Measurements from ENCODE around the gene DHX34. TPM values are rescaled to one million over a fixed set of nuclear protein-coding genes. Genes with fewer than 3 reads are reported as not detected.

DHX34 gene
- polyA plus RNA-seq, 1 of the 3 experiments (the other 2 are of a cell fraction), result 16.4 TPM

GRCh38 chr19:47313754-47314295, 35.3 kb upstream of the DHX34 start:
- Histone ChIP-seq H3K9ac (no peak overlapping the region), H3K4me3 (ENCODE audit: low read depth in 2 of 2, low read length in 1 of 2) (no peak overlapping the region), H3K9me3 (no peaks in the 10 kb centered on the region), H3K27me3 (ENCODE audit: insufficient read depth) (peaks cover 19% of the 10 kb centered on the region), H3K79me2 (ENCODE audit: insufficient read depth) (no peaks in the 10 kb centered on the region), H3K9me2 (no peaks in the 10 kb centered on the region), H3K4me1 (ENCODE audit: control insufficient read depth in 1 of 2, insufficient read depth in 2 of 2, low read depth in 1 of 2, low read length in 1 of 2) (peaks cover 0 to 4% of the 10 kb centered on the region in 2 experiments; a peak in 2 of 4 replicates), H3K27ac (ENCODE audit: low read depth in 2 of 2, low read length in 1 of 2) (no peak overlapping the region), H3K4me2 (no peak overlapping the region), H2AFZ (ENCODE audit: low read depth) (no peak overlapping the region), H4K20me1 (ENCODE audit: insufficient read depth) (no peaks in the 10 kb centered on the region), H3F3A (replicated peaks; ENCODE audit: insufficient read depth) (peaks cover 19% of the 10 kb centered on the region), H3K36me3 (replicated peaks in 1 of 2; ENCODE audit: control insufficient read depth in 1 of 2, insufficient read depth in 2 of 2, low read length in 1 of 2) (no peaks in the 10 kb centered on the region)
- DNase-seq, result no peak
- POLR2A ChIA-PET, result no interaction called here
- TF ChIP-seq POLR2AphosphoS5 (IDR thresholded peaks at IDR 0.05; ENCODE audit: low read depth, low read length), result no peak
- TF ChIP-seq FOXJ3 (CRISPR knock-in tag; IDR thresholded peaks at IDR 0.05), result no peak
- no peak for TF ChIP-seq TEAD4 (IDR thresholded peaks at IDR 0.05; ENCODE audit: borderline replicate concordance, insufficient read depth)
- TF ChIP-seq TAF1 (IDR thresholded peaks at IDR 0.05; ENCODE audit: borderline replicate concordance, low read depth, low read length), result no peak
- no peak for TF ChIP-seq ELF1 (IDR thresholded peaks at IDR 0.05)
- no peak for TF ChIP-seq RFX5 (IDR thresholded peaks at IDR 0.05; ENCODE audit: low read length)
- 57% methylated on average over 10 of the region's 10 CpGs for WGBS (ENCODE audit: low lambda C conversion rate)
- CTCF ChIA-PET, result interaction anchor here (0.9 to 1.7 kb wide), 3 partner anchors 9 to 77 kb away, joined by 3 to 6 read pairs (median 3); no protein-coding TSS in a partner anchor

GRCh38 chr19:47315125-47315821, 33.8 kb upstream of the DHX34 start:
- Histone ChIP-seq H2AFZ (ENCODE audit: low read depth) (peak overlapping the region; percentile 39; the same call in 1 of the 2 replicates), H3K4me3 (ENCODE audit: low read depth in 2 of 2, low read length in 1 of 2) (no peak overlapping the region), H3K79me2 (ENCODE audit: insufficient read depth) (no peaks in the 10 kb centered on the region), H3K9me2 (no peaks in the 10 kb centered on the region), H3F3A (replicated peaks; ENCODE audit: insufficient read depth) (peaks cover 19% of the 10 kb centered on the region), H3K27ac (ENCODE audit: low read depth in 2 of 2, low read length in 1 of 2) (no peak overlapping the region), H3K4me1 (ENCODE audit: control insufficient read depth in 1 of 2, insufficient read depth in 2 of 2, low read depth in 1 of 2, low read length in 1 of 2) (peaks cover 0 to 4% of the 10 kb centered on the region in 2 experiments; a peak in 2 of 4 replicates), H3K36me3 (replicated peaks in 1 of 2; ENCODE audit: control insufficient read depth in 1 of 2, insufficient read depth in 2 of 2, low read length in 1 of 2) (no peaks in the 10 kb centered on the region), H4K20me1 (ENCODE audit: insufficient read depth) (no peaks in the 10 kb centered on the region), H3K9me3 (no peaks in the 10 kb centered on the region), H3K4me2 (peak overlapping the region; percentile 43; the same call in 1 of the 2 replicates), H3K9ac (no peak overlapping the region), H3K27me3 (ENCODE audit: insufficient read depth) (peaks cover 12% of the 10 kb centered on the region)
- 4% methylated on average over 12 of the region's 12 CpGs for WGBS (ENCODE audit: low lambda C conversion rate)
- DNase-seq, result no peak
- ChIA-PET POLR2A (no interaction called here), CTCF (interaction anchor here (0.7 to 1.9 kb wide), 4 partner anchors 10 to 428 kb away, joined by 3 to 5 read pairs (median 4); no protein-coding TSS in a partner anchor)
- TF ChIP-seq YY1 (IDR thresholded peaks at IDR 0.05; ENCODE audit: low read depth), result no peak
- no peak for TF ChIP-seq ZBTB33 (IDR thresholded peaks at IDR 0.05; ENCODE audit: borderline replicate concordance, low read depth)
- TF ChIP-seq JUND (IDR thresholded peaks at IDR 0.05), result peak; percentile 64
- TF ChIP-seq SMC3 (IDR thresholded peaks at IDR 0.05; ENCODE audit: low read depth, low read length), result no peak
- TF ChIP-seq, protein P1, sequence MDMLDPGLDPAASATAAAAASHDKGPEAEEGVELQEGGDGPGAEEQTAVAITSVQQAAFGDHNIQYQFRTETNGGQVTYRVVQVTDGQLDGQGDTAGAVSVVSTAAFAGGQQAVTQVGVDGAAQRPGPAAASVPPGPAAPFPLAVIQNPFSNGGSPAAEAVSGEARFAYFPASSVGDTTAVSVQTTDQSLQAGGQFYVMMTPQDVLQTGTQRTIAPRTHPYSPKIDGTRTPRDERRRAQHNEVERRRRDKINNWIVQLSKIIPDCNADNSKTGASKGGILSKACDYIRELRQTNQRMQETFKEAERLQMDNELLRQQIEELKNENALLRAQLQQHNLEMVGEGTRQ (IDR thresholded peaks at IDR 0.05; ENCODE audit: borderline replicate concordance, low read depth, low read length), result no peak
- TF ChIP-seq, protein P2, sequence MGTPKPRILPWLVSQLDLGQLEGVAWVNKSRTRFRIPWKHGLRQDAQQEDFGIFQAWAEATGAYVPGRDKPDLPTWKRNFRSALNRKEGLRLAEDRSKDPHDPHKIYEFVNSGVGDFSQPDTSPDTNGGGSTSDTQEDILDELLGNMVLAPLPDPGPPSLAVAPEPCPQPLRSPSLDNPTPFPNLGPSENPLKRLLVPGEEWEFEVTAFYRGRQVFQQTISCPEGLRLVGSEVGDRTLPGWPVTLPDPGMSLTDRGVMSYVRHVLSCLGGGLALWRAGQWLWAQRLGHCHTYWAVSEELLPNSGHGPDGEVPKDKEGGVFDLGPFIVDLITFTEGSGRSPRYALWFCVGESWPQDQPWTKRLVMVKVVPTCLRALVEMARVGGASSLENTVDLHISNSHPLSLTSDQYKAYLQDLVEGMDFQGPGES (IDR thresholded peaks at IDR 0.05; ENCODE audit: low read depth, low read length), result no peak
- peak; percentile 70; the same call in 1 of the 2 replicates for TF ChIP-seq SIN3A (IDR thresholded peaks at IDR 0.05; ENCODE audit: borderline replicate concordance, low read depth, low read length)
- TF ChIP-seq MXI1 (IDR thresholded peaks at IDR 0.05; ENCODE audit: low read depth, low read length), result no peak
- TF ChIP-seq FOSL2 (IDR thresholded peaks at IDR 0.05; ENCODE audit: borderline replicate concordance, low read depth), result peak; percentile 64; the same call in 1 of the 2 replicates
- no peak for TF ChIP-seq RXRA (IDR thresholded peaks at IDR 0.05; ENCODE audit: borderline replicate concordance, low read depth)
- TF ChIP-seq MEF2A (IDR thresholded peaks at IDR 0.05; ENCODE audit: borderline replicate concordance, low read depth), result no peak
- no peak for TF ChIP-seq ELF1 (IDR thresholded peaks at IDR 0.05)
- TF ChIP-seq RFX5 (IDR thresholded peaks at IDR 0.05; ENCODE audit: low read length), result no peak
- 0 out of 2 replicates have a peak, but pooled peaks have one; percentile 7 for TF ChIP-seq USF1 (IDR thresholded peaks at IDR 0.05; ENCODE audit: borderline replicate concordance, low read depth)
- TF ChIP-seq, protein P3, sequence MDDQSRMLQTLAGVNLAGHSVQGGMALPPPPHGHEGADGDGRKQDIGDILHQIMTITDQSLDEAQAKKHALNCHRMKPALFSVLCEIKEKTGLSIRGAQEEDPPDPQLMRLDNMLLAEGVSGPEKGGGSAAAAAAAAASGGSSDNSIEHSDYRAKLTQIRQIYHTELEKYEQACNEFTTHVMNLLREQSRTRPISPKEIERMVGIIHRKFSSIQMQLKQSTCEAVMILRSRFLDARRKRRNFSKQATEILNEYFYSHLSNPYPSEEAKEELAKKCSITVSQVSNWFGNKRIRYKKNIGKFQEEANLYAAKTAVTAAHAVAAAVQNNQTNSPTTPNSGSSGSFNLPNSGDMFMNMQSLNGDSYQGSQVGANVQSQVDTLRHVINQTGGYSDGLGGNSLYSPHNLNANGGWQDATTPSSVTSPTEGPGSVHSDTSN (IDR thresholded peaks at IDR 0.05), result peak; percentile 84
- no peak for TF ChIP-seq EZH2phosphoT487 (IDR thresholded peaks at IDR 0.05; ENCODE audit: borderline replicate concordance, low read depth)
- no peak for TF ChIP-seq TAF1 (IDR thresholded peaks at IDR 0.05; ENCODE audit: borderline replicate concordance, low read depth, low read length)
- no peak for TF ChIP-seq FOXJ3 (CRISPR knock-in tag; IDR thresholded peaks at IDR 0.05)
